Peyer's patch (tissue), 4 donors: ENCODE measurements around the gene SMYD3. TPM values are rescaled to one million over a fixed set of nuclear protein-coding genes. Genes with fewer than 3 reads are reported as not detected.

Experiments
- DNase-seq, 3 donors: peaks; one replicate each; pipeline ENCODE4 v3.0.0-alpha.2; 2017 to 2019
- H3K27ac ChIP-seq, 4 donors: fragments of 200-600 bp; sonication (generic); one replicate each; pipeline ENCODE4 v1.5.1; 2016 to 2019
- H3K27me3 ChIP-seq, 2 donors: fragments of 200-600 bp; sonication (generic); one replicate each; pipeline ENCODE4 v1.5.1; 2019
- H3K36me3 ChIP-seq, 3 donors: fragments of 200-600 bp; sonication (generic); one replicate each; pipeline ENCODE4 v1.5.1; 2016 to 2019
- H3K4me1 ChIP-seq, 4 donors: fragments of 200-600 bp; sonication (generic); one replicate each; pipeline ENCODE4 v1.5.1; 2016 to 2019
- H3K4me3 ChIP-seq, 4 donors: fragments of 200-600 bp; sonication (generic); 1 replicate in 3 of 4; 2 replicates in 1 of 4; pipeline ENCODE4 v1.5.1; 2016 to 2019; ENCODE audit warnings: mild to moderate bottlenecking in 1 of 4
- H3K9me3 ChIP-seq, 4 donors: fragments of 200-600 bp; sonication (generic); one replicate each; pipeline ENCODE4 v1.5.1; 2016 to 2019; ENCODE audit warnings: mild to moderate bottlenecking in 1 of 4
- CTCF ChIP-seq, 6 experiments: fragments of 450-650 bp in 4 of 6; fragments of 200-600 bp in 2 of 6; sonication (generic) in 1 of 6; IDR thresholded peaks; one replicate each; pipeline ENCODE4 v1.5.1; 2017 to 2019; ENCODE audit warnings: antibody characterized with exemption in 6 of 6, mild to moderate bottlenecking in 3 of 6, moderate library complexity in 1 of 6
- POLR2A ChIP-seq, 2 donors: fragments of 450-650 bp; IDR thresholded peaks; one replicate each; pipeline ENCODE4 v1.5.1; 2017; ENCODE audit warnings: antibody characterized with exemption in 2 of 2, mild to moderate bottlenecking in 2 of 2, moderate library complexity in 2 of 2
- total RNA-seq, 4 donors: library from RNA; depleted of rRNA; stranded (reverse); fragments of >200 nt; gene quantifications; one replicate each; pipeline ENCODE4 v1.1.0, GENCODE V29; 2016

Gene SMYD3
- total RNA-seq, 4 donors from 2014 or later: 19.8 to 55.3 (median 26.9) TPM

- no peaks in the 10 kb centered on the region for H3K4me1 ChIP-seq
- no peaks in the 10 kb centered on the region for H3K9me3 ChIP-seq
- no peak for DNase-seq
These were observed 225.9 kb downstream of the SMYD3 start for GRCh38 chr1:246281195-246281594.

GRCh38 chr1:246280551-246280950 lies 226.5 kb downstream of the SMYD3 start:
- DNase-seq: peak in 1 of 3 donors; percentile 48
- Histone ChIP-seq H3K9me3 (no peaks in the 10 kb centered on the region), H3K4me3 (no peak overlapping the region), H3K27ac (no peak overlapping the region), H3K36me3 (no peaks in the 10 kb centered on the region), H3K27me3 (no peaks in the 10 kb centered on the region), H3K4me1 (no peaks in the 10 kb centered on the region)
- TF ChIP-seq CTCF (IDR thresholded peaks at IDR 0.05): peak in 3 of 6 experiments; percentile 41 to 57 (median 50)
- TF ChIP-seq POLR2A (IDR thresholded peaks at IDR 0.05): no peak

More at GRCh38 chr1:246281195-246281594, 225.9 kb downstream of the SMYD3 start:
- Histone ChIP-seq H3K27ac (no peak overlapping the region), H3K36me3 (no peaks in the 10 kb centered on the region), H3K27me3 (no peaks in the 10 kb centered on the region), H3K4me3 (no peak overlapping the region)
- TF ChIP-seq CTCF (IDR thresholded peaks at IDR 0.05) (no peak), POLR2A (IDR thresholded peaks at IDR 0.05) (no peak)

GRCh38 chr1:246279402-246279801 lies 227.7 kb downstream of the SMYD3 start:
- Histone ChIP-seq H3K27ac (no peak overlapping the region), H3K36me3 (no peaks in the 10 kb centered on the region), H3K9me3 (no peaks in the 10 kb centered on the region), H3K27me3 (no peaks in the 10 kb centered on the region), H3K4me3 (no peak overlapping the region), H3K4me1 (no peaks in the 10 kb centered on the region)
- DNase-seq: no peak
- TF ChIP-seq CTCF (IDR thresholded peaks at IDR 0.05) (no peak), POLR2A (IDR thresholded peaks at IDR 0.05) (no peak)

DNA sequence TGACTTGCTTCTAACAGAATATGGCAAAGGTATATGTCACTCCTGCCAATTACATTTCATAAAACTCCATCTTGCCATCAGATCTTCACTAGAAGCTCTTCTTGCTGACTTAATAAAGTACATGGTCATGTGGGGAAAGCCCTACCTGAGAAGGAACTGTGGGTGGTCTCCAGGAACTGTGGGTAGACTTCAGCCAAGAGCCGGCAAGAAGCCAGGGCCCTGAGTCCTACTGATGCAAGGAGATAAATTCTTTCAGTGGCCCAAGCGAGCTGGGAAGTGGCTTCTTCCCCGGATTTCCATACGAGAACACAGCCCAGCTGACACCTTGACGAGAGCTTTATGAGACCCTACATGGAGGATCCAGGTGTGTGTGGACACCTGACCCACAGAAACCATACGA lies 228.7 kb downstream of the SMYD3 start:
- no peak overlapping the region for H3K27ac ChIP-seq
- no peaks in the 10 kb centered on the region for H3K9me3 ChIP-seq
- no peak overlapping the region for H3K4me3 ChIP-seq
- no peaks in the 10 kb centered on the region for H3K4me1 ChIP-seq
- TF ChIP-seq POLR2A (IDR thresholded peaks at IDR 0.05) (no peak), CTCF (IDR thresholded peaks at IDR 0.05) (no peak)
- H3K27me3 ChIP-seq: no peaks in the 10 kb centered on the region
- no peak for DNase-seq
- H3K36me3 ChIP-seq: no peaks in the 10 kb centered on the region

DNA sequence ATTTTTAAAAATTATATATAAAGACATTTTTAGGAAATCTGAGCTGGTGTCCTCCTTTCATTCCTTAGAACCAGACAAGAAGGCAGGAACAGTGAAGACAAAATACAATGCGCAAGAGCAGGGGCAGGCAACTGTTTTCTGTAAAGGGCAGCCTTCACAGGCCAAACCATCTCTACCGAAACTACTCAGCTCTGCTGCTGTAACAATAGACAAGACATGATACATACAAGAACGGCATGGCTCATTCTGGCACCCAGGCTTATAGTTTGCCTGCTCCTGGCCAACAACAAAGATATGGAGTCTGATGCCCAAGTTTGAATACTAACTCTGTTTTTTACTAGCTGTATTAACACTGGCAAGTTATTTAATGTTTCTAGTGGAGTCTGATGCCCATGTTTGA lies 232.0 kb downstream of the SMYD3 start:
- no peaks in the 10 kb centered on the region for H3K9me3 ChIP-seq
- H3K4me1 ChIP-seq: no peaks in the 10 kb centered on the region
- TF ChIP-seq CTCF (IDR thresholded peaks at IDR 0.05): no peak
- H3K27me3 ChIP-seq: no peaks in the 10 kb centered on the region
- DNase-seq: no peak
- no peaks in the 10 kb centered on the region for H3K36me3 ChIP-seq
- no peak overlapping the region for H3K27ac ChIP-seq
- no peak overlapping the region for H3K4me3 ChIP-seq

GRCh38 chr1:246274186-246274585 lies 232.9 kb downstream of the SMYD3 start:
- DNase-seq: no peak
- Histone ChIP-seq H3K36me3 (no peaks in the 10 kb centered on the region), H3K4me1 (no peaks in the 10 kb centered on the region), H3K27ac (no peak overlapping the region), H3K9me3 (no peaks in the 10 kb centered on the region), H3K4me3 (no peak overlapping the region), H3K27me3 (no peaks in the 10 kb centered on the region)
- TF ChIP-seq CTCF (IDR thresholded peaks at IDR 0.05) (no peak), POLR2A (IDR thresholded peaks at IDR 0.05) (no peak)
